GM23338 (cell line): ENCODE measurements around the gene SORBS2. TPM values are rescaled to one million over a fixed set of nuclear protein-coding genes. Genes with fewer than 3 reads are reported as not detected.

Experiments used
- ATAC-seq: fragments of 200-7000 bp; cut with Tn5 transposase; 3 replicates; pipeline ENCODE4 v1.9.1; 2020
- DNase-seq: peaks from one replicate; pipeline ENCODE4 v3.0.0-alpha.2; 2015; ENCODE audit warnings: low spot score
- H2AFZ ChIP-seq: fragments of 200-600 bp; sonication (generic); 2 replicates; pipeline ENCODE4 v1.8.0; 2016; ENCODE audit warnings: antibody characterized with exemption, mild to moderate bottlenecking, moderate library complexity
- H3F3A ChIP-seq: fragments of 200-600 bp; sonication (generic); replicated peaks from 2 replicates; pipeline ENCODE4 v1.8.0; 2017; ENCODE audit warnings: antibody characterized with exemption, mixed run types, low read depth
- H3K27ac ChIP-seq: fragments of 200-600 bp; sonication (generic); 2 replicates; pipeline ENCODE4 v1.6.1; 2016; ENCODE audit warnings: low read depth
- H3K27me3 ChIP-seq: fragments of 200-600 bp; sonication (generic); 2 replicates; pipeline ENCODE4 v1.8.0; 2016; ENCODE audit warnings: mild to moderate bottlenecking, mixed run types, moderate library complexity; ENCODE audit not compliant: insufficient read depth
- H3K36me3 ChIP-seq: fragments of 200-600 bp; sonication (generic); 2 replicates; pipeline ENCODE4 v1.8.0; 2016; ENCODE audit warnings: mild to moderate bottlenecking; ENCODE audit not compliant: insufficient read depth
- H3K4me1 ChIP-seq: fragments of 200-600 bp; sonication (generic); 2 replicates; pipeline ENCODE4 v1.8.0; 2016; ENCODE audit warnings: mild to moderate bottlenecking, moderate library complexity; ENCODE audit not compliant: insufficient read depth
- H3K4me2 ChIP-seq: fragments of 200-600 bp; sonication (generic); 2 replicates; pipeline ENCODE4 v1.7.1; 2017; ENCODE audit warnings: mixed run types
- H3K4me3 ChIP-seq: fragments of 200-600 bp; sonication (generic); 2 replicates; pipeline ENCODE4 v1.6.1; 2016; ENCODE audit warnings: mixed run types
- H3K79me2 ChIP-seq: fragments of 200-600 bp; sonication (generic); replicated peaks from 2 replicates; pipeline ENCODE4 v1.8.0; 2017; ENCODE audit warnings: mild to moderate bottlenecking; ENCODE audit not compliant: insufficient read depth
- H3K9me2 ChIP-seq: fragments of 200-600 bp; sonication (generic); 2 replicates; pipeline ENCODE4 v1.8.0; 2017; ENCODE audit not compliant: insufficient read depth
- H4K20me1 ChIP-seq: fragments of 200-600 bp; sonication (generic); replicated peaks from 2 replicates; pipeline ENCODE4 v1.8.0; 2017; ENCODE audit warnings: mild to moderate bottlenecking; ENCODE audit not compliant: insufficient read depth
- H3K27ac Mint-ChIP-seq: 2 replicates; pipeline ENCODE4 v1.8.0; 2020; ENCODE audit warnings: inconsistent platforms, mild to moderate bottlenecking, moderate library complexity, mixed read lengths
- H3K27me3 Mint-ChIP-seq: 3 replicates; pipeline ENCODE4 v1.8.0; 2022; ENCODE audit warnings: low read depth, mild to moderate bottlenecking, moderate library complexity, mixed read lengths, inconsistent platforms; ENCODE audit not compliant: insufficient read depth, poor library complexity
- H3K36me3 Mint-ChIP-seq: 3 replicates; pipeline ENCODE4 v1.8.0; 2021; ENCODE audit warnings: low read depth, mild to moderate bottlenecking, inconsistent platforms, moderate library complexity, mixed read lengths
- H3K4me1 Mint-ChIP-seq: 3 replicates; pipeline ENCODE4 v1.8.0; 2020; ENCODE audit warnings: mild to moderate bottlenecking, inconsistent platforms, mixed read lengths
- H3K4me3 Mint-ChIP-seq: 3 replicates; pipeline ENCODE4 v1.8.0; 2021; ENCODE audit warnings: moderate library complexity, mild to moderate bottlenecking, inconsistent platforms, mixed read lengths
- H3K9me3 Mint-ChIP-seq: 3 replicates; pipeline ENCODE4 v1.8.0; 2020; ENCODE audit warnings: moderate library complexity, mild to moderate bottlenecking, inconsistent platforms, mixed read lengths
- CREB1 ChIP-seq: fragments of 250-450 bp; sonication (Bioruptor Pico); IDR thresholded peaks from 2 replicates; pipeline ENCODE4 v1.5.0; 2020; ENCODE audit warnings: low read depth, mild to moderate bottlenecking, moderate library complexity
- CTCF ChIP-seq, 2 experiments: fragments of 200-600 bp in 1 of 2; sonication (generic) in 1 of 2; conservative IDR thresholded peaks; 2 replicates each; pipeline versions ENCODE4 v1.5.1 to v1.6.1; 2016 to 2017; ENCODE audit warnings: antibody characterized with exemption in 2 of 2, low read depth in 2 of 2, mild to moderate bottlenecking in 2 of 2, moderate library complexity in 1 of 2
- EZH2 ChIP-seq: fragments of 200-600 bp; sonication (generic); IDR thresholded peaks from one replicate; pipeline ENCODE4 v1.8.0; 2017; ENCODE audit warnings: antibody characterized with exemption, mild to moderate bottlenecking, low read depth; ENCODE audit not compliant: unreplicated experiment
- REST ChIP-seq: IDR thresholded peaks from one replicate; pipeline ENCODE4 v1.6.1; 2018; ENCODE audit warnings: antibody characterized with exemption; ENCODE audit not compliant: unreplicated experiment
- STAT1 ChIP-seq: IDR thresholded peaks from one replicate; pipeline ENCODE4 v1.6.1; 2016; ENCODE audit warnings: antibody characterized with exemption; ENCODE audit not compliant: unreplicated experiment
- ZNF114 ChIP-seq: fragments of 250-450 bp; sonication (Bioruptor Pico); IDR thresholded peaks from 2 replicates; pipeline ENCODE4 v1.5.0; 2020; ENCODE audit warnings: mild to moderate bottlenecking, moderate library complexity
- polyA plus RNA-seq: library from polyadenylated mRNA; unstranded; fragments of >200 nt; fragmentation: Nextera tagmentation; extraction: Ambion mirVana; gene quantifications from 2 replicates; pipeline ENCODE4 v1.2.1, GENCODE V29; 2016
- total RNA-seq: library from RNA; depleted of rRNA; stranded (reverse); fragments of >200 nt; shearing (Covaris generic); gene quantifications from 2 replicates; pipeline ENCODE4 v1.2.3, GENCODE V29; 2014
- TF ChIP-seq, protein P1 (sequence below): IDR thresholded peaks from 2 replicates; pipeline ENCODE4 v1.6.1; 2016; ENCODE audit warnings: antibody characterized with exemption

Gene SORBS2
- total and polyA plus RNA-seq, 2 experiments from 2014 or later, result 17.8 to 27.6 TPM

GRCh38 chr4:185637163-185637875 is 174.7 kb downstream of the SORBS2 start:
- Mint-ChIP-seq H3K4me1 (peaks cover 15% of the 10 kb centered on the region; the same call in 2 of the 3 replicates), H3K27ac (no peak overlapping the region)
- H3K36me3 ChIP-seq, result no peaks in the 10 kb centered on the region

More at GRCh38 chr4:185637163-185637875, 174.7 kb downstream of the SORBS2 start:
- H3K27ac ChIP-seq, result no peak overlapping the region
- no peaks in the 10 kb centered on the region for H3K27me3 ChIP-seq
- H3K9me2 ChIP-seq, result no peaks in the 10 kb centered on the region
- H2AFZ ChIP-seq, result no peak overlapping the region
- H3K4me1 ChIP-seq, result peaks cover 26% of the 10 kb centered on the region
- no peaks in the 10 kb centered on the region for H3K27me3 Mint-ChIP-seq
- H4K20me1 ChIP-seq, result no peaks in the 10 kb centered on the region
- TF ChIP-seq ZNF114 (CRISPR knock-in tag) (no peak), EZH2 (no peak), CTCF (conservative IDR thresholded peaks at IDR 0.05; ENCODE audit: low read depth in 2 of 2) (no peak), REST (no peak), CREB1 (CRISPR knock-in tag) (no peak), STAT1 (no peak)
- TF ChIP-seq, protein P1, sequence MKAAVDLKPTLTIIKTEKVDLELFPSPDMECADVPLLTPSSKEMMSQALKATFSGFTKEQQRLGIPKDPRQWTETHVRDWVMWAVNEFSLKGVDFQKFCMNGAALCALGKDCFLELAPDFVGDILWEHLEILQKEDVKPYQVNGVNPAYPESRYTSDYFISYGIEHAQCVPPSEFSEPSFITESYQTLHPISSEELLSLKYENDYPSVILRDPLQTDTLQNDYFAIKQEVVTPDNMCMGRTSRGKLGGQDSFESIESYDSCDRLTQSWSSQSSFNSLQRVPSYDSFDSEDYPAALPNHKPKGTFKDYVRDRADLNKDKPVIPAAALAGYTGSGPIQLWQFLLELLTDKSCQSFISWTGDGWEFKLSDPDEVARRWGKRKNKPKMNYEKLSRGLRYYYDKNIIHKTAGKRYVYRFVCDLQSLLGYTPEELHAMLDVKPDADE, result no peak
- H3K79me2 ChIP-seq, result no peaks in the 10 kb centered on the region
- no peaks in the 10 kb centered on the region for H3F3A ChIP-seq
- H3K4me3 Mint-ChIP-seq, result no peak overlapping the region
- ATAC-seq, result no peak
- no peak overlapping the region for H3K4me3 ChIP-seq
- H3K4me2 ChIP-seq, result no peak overlapping the region
- DNase-seq, result no peak
- H3K9me3 Mint-ChIP-seq, result peaks cover 6% of the 10 kb centered on the region; the same call in 2 of the 3 replicates
- H3K36me3 Mint-ChIP-seq, result peaks cover 3% of the 10 kb centered on the region; the same call in 2 of the 3 replicates
